Fibroblast of lung (primary cell): ENCODE results near the gene SORL1.

ENCODE experiments used
- CTCF ChIP-seq, 2 donors: IDR thresholded peaks in 1 of 2; conservative IDR thresholded peaks in 1 of 2; 1 replicate in 1 of 2; 2 replicates in 1 of 2; pipeline ENCODE4 v1.5.1; 2011 to 2012; ENCODE audit warnings: low read length in 2 of 2, control low read depth in 1 of 2, inconsistent platforms in 1 of 2, low read depth in 1 of 2, mild to moderate bottlenecking in 1 of 2
- EZH2 ChIP-seq: IDR thresholded peaks from 2 replicates; pipeline ENCODE4 v1.5.1; 2012; ENCODE audit warnings: low read length, control low read depth, mild to moderate bottlenecking; ENCODE audit errors: missing control alignments

DNA sequence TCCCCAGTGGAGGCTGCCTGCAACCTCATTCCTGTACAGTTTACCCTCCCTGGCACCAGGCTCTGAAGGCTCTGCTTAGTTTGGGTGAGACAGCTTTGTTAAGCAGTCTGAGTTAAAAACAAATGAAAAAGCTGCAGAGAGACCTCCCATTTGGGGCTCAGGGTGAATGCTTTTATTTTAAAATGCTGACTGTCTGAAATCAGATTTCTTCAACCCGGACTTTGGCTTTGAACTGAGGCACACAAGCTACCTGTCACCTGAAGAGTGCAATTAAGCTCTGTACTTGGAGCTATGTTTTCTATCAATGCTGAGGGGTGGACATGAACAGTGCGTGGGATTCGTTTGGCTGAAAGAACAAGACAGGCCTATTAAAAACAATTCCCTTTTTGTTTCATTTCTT, 218.2 kb downstream of the SORL1 start:
- TF ChIP-seq CTCF (conservative IDR thresholded peaks at IDR 0.05 in 1 of 2, IDR thresholded peaks at IDR 0.05 in 1 of 2; ENCODE audit: low read depth in 1 of 2, low read length in 2 of 2) (no peak), EZH2 (no peak)
